Stomach (tissue), 4 donors: Measurements from ENCODE around the gene RRP1.

Experiments used
- EP300 ChIP-seq: sonication (generic); formaldehyde crosslinking; IDR thresholded peaks from one replicate; pipeline ENCODE4 v1.6.1; 2017; ENCODE audit warnings: antibody characterized with exemption
- POLR2AphosphoS5 ChIP-seq, 3 donors: sonication (generic); formaldehyde crosslinking; IDR thresholded peaks; one replicate each; pipeline ENCODE4 v1.6.1; 2016; ENCODE audit warnings: antibody characterized with exemption in 3 of 3
- TF ChIP-seq, protein P1 (sequence below), 7 experiments: fragments of 450-650 bp in 4 of 7; fragments of 200-600 bp in 3 of 7; sonication (generic) in 3 of 7; IDR thresholded peaks; one replicate each; pipeline ENCODE4 v1.5.1; 2016 to 2019; ENCODE audit warnings: antibody characterized with exemption in 7 of 7, control low read depth in 2 of 7, mild to moderate bottlenecking in 1 of 7

DNA sequence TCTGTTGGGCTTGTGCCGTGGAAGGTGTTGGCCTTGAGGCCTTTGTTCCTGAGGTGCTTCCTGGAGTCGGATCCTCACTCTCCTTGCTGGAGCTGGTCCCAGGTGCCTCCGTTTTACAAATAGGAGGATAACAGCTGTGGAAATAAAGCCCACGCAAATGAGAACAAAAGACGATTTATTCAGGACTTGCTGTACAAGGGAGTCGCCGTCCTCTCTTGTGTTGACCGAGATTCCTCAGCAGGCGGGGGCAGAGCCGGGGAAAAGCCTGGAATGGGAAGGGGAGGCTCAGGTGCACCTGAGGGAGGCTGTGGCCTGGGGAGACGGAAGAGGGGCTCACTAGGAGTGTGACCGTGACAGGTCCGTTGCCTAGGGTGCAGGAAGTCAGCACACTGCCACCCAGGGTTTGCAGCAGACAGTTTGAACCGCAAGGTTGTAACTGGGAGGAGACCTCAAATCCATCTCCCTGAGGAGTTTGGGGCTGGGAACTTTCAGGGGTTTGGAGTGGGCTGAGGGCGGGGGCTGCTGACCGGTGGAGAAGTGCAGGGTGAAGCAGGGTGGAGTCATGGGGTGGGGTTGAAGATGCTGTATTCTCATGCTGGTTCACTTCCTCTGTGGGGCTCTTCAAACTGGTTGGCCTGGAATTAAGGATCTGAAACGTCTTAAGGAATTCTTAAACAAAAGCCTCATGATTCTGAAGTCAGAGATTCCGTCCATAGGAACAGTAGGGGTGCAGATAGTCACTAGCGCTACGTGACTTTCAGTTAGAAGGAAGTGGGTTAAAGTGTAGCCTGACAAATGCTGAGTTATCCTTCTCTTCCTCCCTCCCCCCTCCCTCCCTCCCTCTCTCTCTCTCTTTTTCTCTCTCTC lies 10.7 kb upstream of the RRP1 start:
- no peak for TF ChIP-seq POLR2AphosphoS5 (IDR thresholded peaks at IDR 0.05)
- TF ChIP-seq, protein P1, sequence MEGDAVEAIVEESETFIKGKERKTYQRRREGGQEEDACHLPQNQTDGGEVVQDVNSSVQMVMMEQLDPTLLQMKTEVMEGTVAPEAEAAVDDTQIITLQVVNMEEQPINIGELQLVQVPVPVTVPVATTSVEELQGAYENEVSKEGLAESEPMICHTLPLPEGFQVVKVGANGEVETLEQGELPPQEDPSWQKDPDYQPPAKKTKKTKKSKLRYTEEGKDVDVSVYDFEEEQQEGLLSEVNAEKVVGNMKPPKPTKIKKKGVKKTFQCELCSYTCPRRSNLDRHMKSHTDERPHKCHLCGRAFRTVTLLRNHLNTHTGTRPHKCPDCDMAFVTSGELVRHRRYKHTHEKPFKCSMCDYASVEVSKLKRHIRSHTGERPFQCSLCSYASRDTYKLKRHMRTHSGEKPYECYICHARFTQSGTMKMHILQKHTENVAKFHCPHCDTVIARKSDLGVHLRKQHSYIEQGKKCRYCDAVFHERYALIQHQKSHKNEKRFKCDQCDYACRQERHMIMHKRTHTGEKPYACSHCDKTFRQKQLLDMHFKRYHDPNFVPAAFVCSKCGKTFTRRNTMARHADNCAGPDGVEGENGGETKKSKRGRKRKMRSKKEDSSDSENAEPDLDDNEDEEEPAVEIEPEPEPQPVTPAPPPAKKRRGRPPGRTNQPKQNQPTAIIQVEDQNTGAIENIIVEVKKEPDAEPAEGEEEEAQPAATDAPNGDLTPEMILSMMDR (IDR thresholded peaks at IDR 0.05): no peak
- no peak for TF ChIP-seq EP300
